Amniotic epithelial cell (primary cell): ENCODE measurements around the gene ARAP1.
A peak's percentile ranks its signal among the peaks of the same experiment; 100 is the strongest.

Source experiments
- DNase-seq: peaks from one replicate; pipeline ENCODE4 v3.0.0-alpha.2; 2010; ENCODE audit warnings: low read depth

Gene ARAP1

DNA sequence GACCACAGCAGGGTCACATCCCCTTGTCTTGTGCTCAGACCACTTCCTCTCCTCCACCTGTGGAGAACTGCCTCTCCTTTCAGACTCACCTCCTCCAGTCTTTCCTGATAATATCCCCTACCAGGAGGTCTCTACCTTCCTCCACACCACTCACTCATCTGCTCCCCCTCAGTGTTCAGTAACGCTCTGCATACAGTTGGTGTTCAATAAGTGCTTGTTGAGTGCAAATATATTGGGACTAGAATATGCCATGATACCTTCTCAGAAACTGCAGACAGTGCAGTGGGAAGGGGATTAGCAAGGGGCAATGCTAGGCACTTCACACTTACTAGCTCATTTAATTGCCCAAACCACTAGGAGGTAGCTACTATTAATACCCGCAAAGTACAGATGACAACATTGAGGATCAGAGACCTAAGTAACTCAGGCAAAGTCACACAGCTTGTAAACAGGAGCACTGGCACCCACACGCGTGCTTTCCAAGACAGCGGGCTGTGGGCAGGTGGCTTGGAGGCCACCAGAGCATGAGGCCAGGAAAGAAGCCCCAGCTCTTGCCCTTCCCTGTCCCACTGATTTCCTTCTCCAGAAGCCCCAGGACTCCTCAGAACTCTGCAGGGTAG lies 69.9 kb downstream of the ARAP1 start:
- no peak for DNase-seq

DNA sequence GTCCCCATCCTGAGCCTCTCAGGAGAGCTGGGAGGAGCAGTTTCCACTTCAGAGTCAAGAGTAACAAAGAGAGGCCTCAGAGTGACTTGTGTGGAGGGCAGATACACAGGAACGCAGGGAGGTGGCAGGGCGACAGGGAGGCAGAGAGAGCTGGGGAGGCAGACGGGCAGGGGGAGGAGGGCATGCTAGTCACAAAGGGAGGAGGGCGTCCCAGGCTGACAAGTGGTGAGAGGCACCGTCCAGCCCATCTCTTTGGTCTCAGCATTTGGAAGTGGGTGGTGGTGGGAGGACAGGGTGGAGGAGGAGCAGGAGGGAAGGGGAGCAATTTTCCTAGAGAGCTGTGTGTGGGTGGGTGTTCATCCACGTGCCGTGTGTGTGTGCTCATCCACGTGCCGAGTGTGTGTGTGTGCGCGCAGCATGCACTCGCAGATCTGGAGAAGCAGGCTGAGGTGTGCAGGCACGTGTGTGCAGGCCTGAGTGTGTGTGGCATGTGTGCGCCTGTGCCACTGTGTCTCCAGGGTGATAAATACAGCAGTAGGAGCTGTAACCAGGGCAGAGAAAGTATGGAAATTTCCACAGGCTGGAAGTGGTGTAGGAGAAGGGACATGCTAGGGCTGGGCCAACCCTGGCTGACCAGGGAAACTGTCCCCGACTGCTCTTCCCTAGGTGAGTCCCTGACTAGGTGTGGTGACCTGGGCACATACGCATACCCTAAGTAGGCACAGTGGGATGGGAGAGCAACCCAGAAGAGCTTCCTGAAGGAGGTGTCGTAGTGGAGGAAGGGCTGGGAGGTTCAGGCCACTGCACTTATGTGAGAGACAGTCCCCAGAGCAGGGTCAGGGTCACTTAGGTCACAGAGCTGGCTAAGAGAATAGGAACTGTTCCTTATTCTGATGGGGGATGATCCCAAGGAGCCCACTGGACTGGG lies 70.7 kb downstream of the ARAP1 start:
- no peak for DNase-seq

DNA sequence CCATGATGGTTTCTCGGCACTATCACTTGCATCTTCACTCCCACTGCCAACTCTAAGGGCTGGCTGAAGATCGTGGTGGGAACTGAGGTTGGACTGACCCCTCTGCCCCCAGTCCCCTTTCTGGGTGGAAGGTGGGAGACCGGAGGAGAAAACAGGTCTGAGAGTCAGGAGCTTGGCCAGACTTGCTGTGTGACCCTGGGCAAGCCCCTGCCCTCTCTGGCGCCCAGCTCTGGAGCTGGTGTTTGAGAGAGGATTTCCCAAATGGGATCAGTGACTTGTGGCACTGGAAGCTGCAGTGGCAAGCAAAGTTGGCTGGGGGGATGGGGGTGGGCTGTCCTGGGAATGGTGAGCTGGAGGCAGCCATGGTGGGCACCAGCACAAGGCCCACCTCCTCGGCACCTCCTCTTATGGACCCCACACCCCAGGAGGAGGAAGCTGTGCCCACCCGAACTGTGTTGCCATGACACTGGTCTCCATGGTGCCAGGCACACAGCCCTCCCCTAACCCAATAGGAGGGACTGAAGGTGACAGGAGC lies 71.5 kb downstream of the ARAP1 start:
- no peak for DNase-seq

DNA sequence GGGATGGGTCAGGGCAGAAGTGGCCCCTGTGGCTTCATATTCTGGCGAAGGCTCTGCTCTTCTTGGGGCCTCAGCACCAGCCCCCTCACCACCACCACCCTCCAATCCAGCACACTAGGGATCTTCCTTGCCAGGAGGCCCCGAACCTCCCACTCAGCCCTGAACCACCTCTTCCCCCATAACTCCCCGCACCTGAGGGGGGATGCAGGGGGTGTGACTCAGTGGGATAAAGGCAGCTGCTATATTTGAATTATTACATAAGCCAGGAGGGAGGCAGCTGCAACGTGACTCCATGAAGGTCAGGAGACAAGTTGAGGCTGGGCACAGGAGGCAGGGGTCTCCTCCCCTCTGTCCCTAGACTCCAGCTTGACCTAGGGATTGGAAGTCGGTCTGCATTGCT lies 72.3 kb downstream of the ARAP1 start:
- no peak for DNase-seq

DNA sequence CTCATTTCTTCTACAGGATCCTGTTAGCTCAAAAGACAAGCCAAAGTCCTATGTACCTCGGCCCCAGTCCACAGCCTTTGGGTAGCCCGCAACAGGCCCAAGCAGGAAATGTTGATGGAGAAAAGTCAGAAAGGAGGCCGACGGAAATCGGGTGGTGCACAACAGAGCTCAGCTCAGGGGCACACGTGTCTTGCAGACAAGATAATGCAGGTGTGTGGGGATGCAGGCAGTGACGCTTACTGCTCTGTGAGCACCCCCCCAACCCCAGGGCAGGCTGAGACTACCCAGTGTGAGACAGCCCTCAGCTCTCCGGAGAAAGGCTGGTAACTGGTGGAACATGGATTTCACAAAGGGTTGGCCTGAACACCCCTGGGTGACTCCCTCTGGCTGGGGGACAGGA lies 73.7 kb downstream of the ARAP1 start:
- no peak for DNase-seq

DNA sequence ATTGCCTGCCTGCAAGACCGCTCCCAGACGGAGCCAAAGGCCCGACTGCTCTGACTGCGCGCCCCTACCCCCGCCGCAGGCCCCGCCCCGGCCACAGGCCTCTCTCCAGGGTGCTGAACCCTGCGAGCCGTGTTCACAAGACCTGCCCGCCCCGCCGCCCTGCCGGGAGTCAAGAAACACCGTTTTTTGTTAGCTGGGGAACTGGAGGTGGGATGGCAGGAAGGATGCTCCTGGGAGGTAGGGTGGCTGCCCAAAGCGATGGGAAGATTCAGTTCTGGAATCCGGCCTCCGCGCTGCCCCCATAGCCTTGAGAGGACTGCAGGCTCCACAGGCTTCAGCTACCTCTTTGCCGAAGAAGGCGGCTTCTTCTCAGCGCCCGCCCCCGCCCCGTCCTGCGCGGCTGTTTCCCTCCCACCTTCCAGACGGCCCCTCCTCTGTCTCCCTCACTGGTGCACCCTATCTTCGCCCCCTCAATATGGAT lies 75.3 kb downstream of the ARAP1 start:
- peak; percentile 34 for DNase-seq

DNA sequence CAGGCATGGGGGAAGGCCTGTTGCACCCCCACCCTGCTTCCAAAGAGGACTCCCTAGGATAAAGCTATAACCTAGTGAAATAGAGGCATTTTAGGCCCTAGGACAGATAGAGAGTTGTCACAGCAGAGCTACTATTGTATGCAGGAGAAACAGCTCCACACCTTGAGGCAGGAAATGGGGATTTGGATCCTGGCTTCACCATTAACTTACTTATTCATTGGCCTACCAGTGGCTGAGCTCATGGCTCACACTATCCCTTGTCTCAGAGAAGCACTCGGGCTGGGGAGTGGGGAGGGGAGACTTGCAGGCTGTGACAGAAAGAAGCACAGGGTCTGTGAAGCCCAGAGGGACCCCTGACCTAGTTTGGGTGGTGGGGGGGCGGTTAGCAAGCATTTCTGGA lies 77.0 kb downstream of the ARAP1 start:
- no peak for DNase-seq

DNA sequence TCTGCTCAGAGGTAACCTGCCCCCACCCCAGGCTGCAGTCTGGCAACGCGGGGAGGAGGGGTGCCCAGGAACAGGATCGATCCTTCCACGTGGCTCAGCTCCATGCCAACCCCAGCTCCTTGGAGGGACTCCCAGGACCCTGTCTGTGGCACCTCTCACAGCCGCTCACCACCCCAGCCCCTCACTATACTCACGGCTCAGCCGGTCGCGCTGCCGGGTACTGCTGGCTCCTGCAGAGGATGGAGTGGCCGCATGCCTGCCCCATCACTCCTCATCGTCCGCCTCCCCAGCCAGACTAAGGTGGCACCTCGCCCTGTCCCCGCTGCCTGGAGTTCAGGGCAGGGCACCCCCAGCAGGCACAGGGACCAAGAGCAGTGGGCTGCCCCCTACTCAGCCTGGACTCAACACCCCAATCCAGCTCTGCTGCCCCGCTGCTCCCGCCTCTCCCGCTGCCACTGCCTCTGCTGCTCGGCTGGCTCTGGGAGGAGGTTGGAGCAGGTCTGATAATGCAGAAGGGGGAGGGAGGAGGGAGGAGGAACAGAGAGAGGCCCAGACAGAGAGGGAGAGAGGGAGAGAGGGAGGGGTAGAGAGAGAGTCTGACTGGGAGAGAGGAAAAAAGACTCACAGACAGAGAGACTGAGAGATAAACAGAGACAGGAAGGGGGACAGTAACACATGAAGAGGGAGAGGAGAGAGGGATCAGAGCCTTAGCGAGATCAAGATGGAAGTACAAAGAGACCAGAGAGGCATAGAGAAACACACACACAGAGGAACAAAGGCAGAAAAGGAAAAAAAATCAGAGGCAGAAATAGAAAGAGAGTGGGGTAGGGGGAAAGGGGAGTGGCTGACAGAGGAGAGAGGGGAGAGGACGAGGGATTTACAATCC lies 78.0 kb downstream of the ARAP1 start, which contains the start of gene PDE2A:
TSS of gene PDE2A (minus strand) at position 480 of the 886 bp plus-strand sequence. CDS start at position 265, 215 bp downstream.
- DNase-seq: no peak

DNA sequence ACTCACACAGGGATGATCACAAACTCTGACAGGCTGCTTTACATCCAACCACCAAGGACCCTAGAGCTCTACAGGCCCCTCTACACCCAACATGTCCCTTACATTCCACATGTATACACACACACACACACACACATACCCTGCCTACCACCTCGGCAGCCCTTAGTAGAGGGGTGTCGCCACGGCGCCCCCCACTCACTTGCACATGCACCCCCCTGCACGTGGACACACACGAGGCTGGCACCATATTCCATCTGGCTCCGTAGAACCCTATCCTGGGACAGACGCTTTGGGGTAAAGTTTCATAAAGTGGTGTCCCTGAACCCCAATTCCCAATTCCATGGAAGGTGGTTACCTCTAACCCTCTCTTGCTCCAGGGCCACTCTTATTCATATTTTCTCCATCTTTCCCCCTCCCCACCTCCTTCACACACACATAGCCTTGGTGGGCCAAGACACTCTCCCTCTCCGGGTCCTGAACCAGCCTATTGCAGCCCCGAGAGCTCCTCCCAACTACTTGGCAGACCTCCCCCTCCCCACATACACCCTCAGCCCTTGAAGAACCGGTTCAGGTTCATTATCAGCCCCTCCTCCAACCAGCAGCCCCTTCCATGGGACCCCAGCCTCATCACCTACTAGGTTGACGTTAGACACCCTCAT lies 78.8 kb downstream of the ARAP1 start:
- no peak for DNase-seq

DNA sequence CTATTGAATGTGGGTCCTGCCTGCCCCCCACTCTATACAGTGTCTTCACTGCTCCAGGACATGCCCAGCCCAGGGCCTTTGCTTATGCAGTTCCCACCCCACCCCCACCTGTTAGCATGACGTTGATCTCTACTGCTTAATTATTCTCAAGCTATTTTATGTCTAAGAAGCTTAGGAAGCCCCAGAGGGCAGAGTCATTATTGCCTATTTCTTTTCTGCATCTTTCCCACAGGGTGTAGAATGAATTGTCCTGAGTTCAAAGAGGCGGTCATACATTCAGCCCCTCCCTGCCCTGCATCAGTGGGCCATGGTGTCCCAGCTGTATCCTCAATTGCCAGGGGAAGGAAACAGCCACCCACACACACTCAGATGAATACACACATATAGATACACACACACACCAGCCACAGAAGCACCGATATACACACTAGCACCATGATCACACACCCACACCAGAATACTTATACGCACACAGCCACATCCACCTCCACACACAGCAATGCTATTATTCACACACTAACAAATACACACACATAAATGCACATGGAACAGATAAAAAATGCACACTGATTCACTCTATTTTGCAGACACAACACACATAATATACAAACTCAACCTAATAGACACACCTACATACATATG lies 79.5 kb downstream of the ARAP1 start:
- no peak for DNase-seq

DNA sequence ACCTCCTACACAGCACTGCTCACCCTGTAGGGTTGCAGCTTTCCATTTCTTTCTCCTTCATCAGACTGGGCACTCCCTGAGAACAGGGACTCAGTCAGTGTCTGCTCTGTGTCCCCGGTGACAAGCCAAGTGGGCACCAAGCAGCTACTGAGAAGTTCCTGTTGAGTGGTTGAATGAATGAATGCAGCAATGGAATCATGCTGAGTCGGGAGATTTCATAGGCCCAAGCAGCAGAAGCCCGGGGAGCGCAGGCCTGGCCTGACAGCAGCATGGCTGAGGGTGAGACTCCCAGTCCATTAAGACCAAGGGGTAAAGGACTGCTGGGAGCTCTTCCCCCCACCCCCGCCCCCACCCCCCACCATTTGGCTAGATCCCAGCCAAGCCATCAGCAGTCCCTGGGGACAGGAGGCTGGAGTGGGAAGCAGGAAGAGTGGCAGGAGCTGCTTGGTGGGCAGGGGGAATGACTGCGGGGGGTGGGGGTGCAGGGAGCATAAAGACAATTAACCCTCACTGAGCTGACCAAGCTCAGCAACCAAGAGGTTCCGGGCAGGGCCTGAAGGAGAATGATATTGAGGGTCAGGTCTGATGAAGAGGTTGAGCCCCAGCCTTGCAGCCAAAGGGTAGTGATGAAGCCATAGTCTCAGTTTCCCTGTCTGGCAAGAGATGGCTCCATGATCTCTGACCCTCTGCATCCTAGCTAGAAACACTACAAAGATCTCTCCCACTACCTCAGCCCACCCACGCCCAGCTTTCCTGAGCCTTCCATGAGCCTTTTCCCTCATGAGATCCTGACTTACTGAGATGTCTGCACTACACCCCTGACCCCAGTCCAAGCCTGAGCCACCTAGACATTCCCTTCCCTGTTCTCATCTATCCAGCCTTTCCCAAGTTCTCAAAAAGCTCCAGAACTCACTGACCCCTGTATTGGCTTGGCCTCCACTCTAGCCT lies 80.8 kb downstream of the ARAP1 start:
- no peak for DNase-seq

DNA sequence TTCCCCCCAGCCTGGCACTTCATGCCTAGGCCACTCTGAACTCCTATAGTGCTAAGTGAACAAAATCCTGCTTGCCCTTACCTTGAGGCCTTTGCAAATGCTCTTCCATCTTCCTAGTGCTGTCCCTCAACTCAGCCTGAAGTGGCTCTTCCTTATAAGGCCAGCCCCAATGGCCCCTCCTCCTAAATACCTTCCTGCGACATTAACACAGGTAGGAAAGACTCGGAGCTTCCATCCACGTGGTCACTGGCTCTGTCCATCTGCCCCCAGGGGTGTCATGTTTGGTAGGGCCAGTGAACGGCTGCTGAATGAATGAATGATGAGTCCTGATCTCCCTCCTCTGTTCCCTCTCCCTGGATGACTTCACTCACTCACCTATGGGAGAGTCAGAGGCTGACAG lies 82.2 kb downstream of the ARAP1 start:
- DNase-seq: no peak

DNA sequence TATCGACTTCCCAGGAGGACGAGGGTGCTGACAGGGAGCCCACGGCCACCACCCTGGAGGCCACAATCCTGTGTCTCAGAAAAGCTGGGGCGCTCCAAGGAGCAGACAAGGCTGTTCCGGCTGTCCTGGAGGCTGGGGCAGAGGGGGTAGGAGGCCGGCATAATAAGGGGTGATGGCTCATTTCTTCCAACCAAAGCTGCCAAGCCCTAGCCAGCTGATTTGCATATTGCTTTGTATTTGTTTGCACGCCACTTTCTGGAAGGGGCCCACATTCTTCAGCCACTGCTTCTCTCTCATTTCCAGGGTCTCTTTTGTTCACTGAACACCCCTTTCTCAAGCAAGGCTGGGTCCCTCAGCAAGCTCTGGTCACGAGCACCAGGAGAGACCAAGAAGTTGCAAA lies 82.7 kb downstream of the ARAP1 start:
- no peak for DNase-seq

DNA sequence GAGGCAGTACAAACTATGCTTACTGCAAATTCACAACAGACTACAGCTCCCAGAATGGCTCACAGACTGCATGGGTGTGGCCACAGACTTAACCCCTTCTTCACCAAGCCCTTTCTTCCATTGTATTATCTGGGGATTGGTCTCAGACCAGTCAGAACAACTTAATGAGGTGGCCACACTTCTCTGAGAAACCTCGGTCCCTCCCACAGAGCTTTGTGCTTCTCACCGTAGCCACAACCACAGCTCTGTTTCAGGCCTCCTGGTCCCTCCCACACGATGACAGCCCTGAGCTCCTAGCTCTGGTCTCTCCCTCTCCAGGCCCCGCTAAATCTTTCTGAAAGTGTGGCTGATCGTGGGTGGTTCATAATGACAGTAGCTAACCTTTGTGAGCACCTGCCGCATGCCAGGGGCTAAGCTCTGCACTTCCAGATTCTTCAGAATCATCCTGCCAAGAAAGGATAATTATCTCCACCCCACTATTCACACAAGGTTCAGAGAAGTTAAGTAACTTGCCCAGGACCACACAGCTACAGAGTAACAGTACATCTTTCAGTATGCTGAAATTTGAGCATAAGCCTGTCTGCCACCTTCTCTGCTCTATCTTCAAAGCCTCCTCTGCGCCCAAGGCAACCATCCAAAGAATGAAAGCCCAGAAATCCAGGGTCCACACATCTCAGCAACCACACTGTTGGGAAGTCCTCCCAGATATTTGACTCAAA lies 83.4 kb downstream of the ARAP1 start:
- peak; percentile 28 for DNase-seq

DNA sequence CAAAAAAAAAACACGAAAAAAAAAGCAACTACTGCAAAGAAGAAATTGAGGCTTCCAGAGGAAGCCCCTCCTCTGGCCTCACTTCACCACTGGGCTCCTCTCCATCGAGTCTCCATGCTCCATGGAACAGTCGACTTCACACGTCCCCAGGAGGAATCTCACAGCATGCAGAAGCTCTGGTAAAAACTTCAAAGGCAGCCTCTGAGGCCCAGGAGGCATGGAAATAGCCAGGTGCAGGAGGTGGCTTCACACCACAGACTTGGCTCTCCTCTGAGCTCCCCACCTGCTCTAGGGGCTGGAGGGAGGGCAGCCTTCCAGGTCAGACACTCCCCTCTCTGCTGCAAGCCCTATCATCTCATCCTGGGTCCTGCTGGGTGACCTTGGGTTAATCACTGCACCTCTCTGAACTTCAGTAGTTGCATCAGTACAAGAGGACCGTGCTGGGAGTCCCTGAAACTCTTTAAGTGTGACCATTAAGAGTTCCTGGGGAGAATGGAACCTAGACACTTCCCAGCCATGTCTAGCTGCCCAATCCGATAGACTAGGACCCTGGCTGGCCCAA lies 86.2 kb downstream of the ARAP1 start:
- DNase-seq: no peak

DNA sequence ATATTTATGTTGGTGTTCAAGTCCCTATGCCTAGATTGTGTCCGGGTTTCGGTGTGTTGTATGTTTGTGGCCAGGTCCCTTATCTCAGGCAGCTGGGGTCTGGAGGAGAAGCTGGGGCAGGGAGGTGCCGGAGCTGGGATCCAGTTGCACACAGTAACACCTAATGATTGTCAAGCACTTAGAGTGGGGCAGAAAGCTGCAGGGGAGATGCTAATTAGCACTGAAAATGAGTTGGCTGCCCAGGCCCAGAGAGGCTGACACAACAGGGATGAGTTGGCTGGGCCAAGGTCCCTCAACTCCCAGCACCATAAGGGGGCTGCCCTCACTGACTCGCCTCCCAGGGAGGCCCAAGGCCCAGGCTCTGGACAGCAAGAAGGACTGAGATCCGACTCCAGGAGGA lies 90.2 kb downstream of the ARAP1 start:
- no peak for DNase-seq

DNA sequence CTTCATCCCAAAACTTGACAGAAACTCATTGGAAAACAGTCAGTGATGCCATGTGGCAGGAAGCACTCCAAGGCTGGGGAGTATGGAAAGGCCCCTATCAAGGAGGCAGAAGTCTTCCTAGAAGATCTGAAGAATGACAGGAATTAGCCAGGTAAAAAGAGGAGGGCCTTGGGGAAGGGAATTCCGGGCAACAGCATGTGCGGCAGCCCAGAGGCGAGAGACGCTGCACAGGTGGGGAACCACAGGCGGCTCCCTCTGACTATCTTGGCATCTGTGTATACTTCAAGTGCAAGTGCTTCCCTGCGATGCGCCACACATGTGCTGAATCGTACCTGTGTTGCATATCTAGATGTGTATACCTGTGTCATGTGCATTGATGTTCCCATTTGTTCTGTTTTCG lies 90.7 kb downstream of the ARAP1 start:
- no peak for DNase-seq

DNA sequence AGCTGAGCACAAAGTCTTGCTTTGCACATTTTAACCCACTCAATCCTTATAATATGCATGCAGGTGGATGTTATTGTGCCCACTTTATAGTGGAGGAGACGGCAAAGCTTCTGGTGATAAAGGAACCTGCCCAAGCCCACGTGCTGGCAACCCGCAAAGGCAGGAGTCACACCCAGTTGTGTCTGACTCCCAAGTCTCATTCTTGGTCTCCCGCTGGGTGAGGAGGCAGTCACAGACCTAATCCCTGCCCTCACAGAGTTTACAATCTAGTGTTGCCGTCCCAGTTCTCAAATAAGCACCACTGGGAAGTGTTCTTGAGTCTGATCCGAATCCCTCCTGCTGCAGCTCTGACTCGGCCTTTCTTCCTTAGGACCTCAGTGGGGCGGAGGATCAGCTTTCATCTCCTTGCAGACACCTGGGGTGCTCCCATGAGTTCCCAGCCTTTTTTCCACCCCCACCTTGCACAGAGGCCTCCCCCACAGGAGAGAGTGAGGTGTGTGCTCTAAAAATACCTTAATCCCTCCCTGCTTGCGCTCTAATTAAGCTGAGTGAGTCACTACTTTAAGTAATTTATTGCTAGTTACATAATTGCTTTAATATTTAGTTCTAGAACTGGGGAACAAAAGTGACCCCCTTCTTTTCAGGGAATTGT lies 93.1 kb downstream of the ARAP1 start:
- DNase-seq: no peak
